ENCODE results near the gene IQSEC1.

- no peak for TF ChIP-seq GATA2 (IDR thresholded peaks at IDR 0.05; ENCODE audit: low read depth, low read length)
- no peak for TF ChIP-seq GATA3 (IDR thresholded peaks at IDR 0.05; ENCODE audit: low read depth, low read length)
Measured at GRCh38 chr3:12868039-12869034, 204.9 kb downstream of the IQSEC1 start.
